SU-DHL-6 (cell line): ENCODE data around the gene OAS3.

ENCODE experiments used
- H2AFZ ChIP-seq: fragments of 200-600 bp; sonication (generic); 2 replicates; pipeline ENCODE4 v1.6.1; 2014; ENCODE audit warnings: low read depth, mild to moderate bottlenecking, moderate library complexity, mixed read lengths, antibody characterized with exemption, low read length; ENCODE audit not compliant: severe bottlenecking
- H3F3A ChIP-seq: fragments of 200-600 bp; shearing (Covaris generic); 2 replicates; pipeline ENCODE4 v1.6.0; 2016; ENCODE audit warnings: antibody characterized with exemption, mild to moderate bottlenecking; ENCODE audit not compliant: insufficient read depth
- H3K27ac ChIP-seq: fragments of 200-600 bp; sonication (generic); 2 replicates; pipeline ENCODE4 v1.5.1; 2016; ENCODE audit warnings: low read depth, mild to moderate bottlenecking, low read length, moderate library complexity, mixed read lengths
- H3K27me3 ChIP-seq: fragments of 200-600 bp; sonication (generic), shearing (Covaris generic); 2 replicates; pipeline ENCODE4 v1.6.0; 2014; ENCODE audit warnings: mild to moderate bottlenecking, low read length
- H3K36me3 ChIP-seq: fragments of 200-600 bp; sonication (generic); 2 replicates; pipeline ENCODE4 v1.6.1; 2014; ENCODE audit warnings: mild to moderate bottlenecking, low read length, mixed read lengths
- H3K4me2 ChIP-seq: fragments of 300-600, 200-600 bp; shearing (Covaris generic), sonication (generic); 2 replicates; pipeline ENCODE4 v1.6.0; 2014; ENCODE audit warnings: low read length, low read depth, mild to moderate bottlenecking; ENCODE audit not compliant: poor library complexity, severe bottlenecking
- H3K4me3 ChIP-seq: fragments of 200-600 bp; sonication (generic); 2 replicates; pipeline ENCODE4 v1.5.1; 2014; ENCODE audit warnings: antibody characterized with exemption, low read length, mild to moderate bottlenecking, mixed read lengths; ENCODE audit not compliant: insufficient read depth, poor library complexity, severe bottlenecking
- H3K79me2 ChIP-seq: fragments of 200-600 bp; sonication (generic); 2 replicates; pipeline ENCODE4 v1.6.1; 2014; ENCODE audit warnings: mild to moderate bottlenecking, low read length, moderate library complexity; ENCODE audit not compliant: insufficient read depth
- H3K9ac ChIP-seq: fragments of 200-600 bp; sonication (generic); 2 replicates; pipeline ENCODE4 v1.7.0; 2014; ENCODE audit warnings: mild to moderate bottlenecking, low read length
- H3K9me2 ChIP-seq: fragments of 200-600 bp; sonication (generic); replicated peaks from 2 replicates; pipeline ENCODE4 v1.6.1; 2014; ENCODE audit warnings: low read length; ENCODE audit not compliant: insufficient read depth
- H3K9me3 ChIP-seq: fragments of 200-600 bp; sonication (generic); 2 replicates; pipeline ENCODE4 v1.6.1; 2014; ENCODE audit warnings: low read length, mixed read lengths; ENCODE audit not compliant: insufficient read depth
- H4K20me1 ChIP-seq: fragments of 200-600 bp; sonication (generic); 2 replicates; pipeline ENCODE4 v1.6.1; 2014; ENCODE audit warnings: low read depth, mild to moderate bottlenecking, antibody characterized with exemption, low read length, moderate library complexity, mixed read lengths
- CTCF ChIP-seq: fragments of 200-600 bp; sonication (generic); IDR thresholded peaks from one replicate; pipeline ENCODE4 v1.5.1; 2017; ENCODE audit warnings: antibody characterized with exemption, mild to moderate bottlenecking, low read length, moderate library complexity; ENCODE audit not compliant: insufficient read depth, poor library complexity, severe bottlenecking
- EZH2phosphoT487 ChIP-seq: fragments of 200-600 bp; sonication (generic), shearing (Covaris generic); conservative IDR thresholded peaks from 2 replicates; pipeline ENCODE4 v1.6.1; 2018; ENCODE audit warnings: mild to moderate bottlenecking, antibody characterized with exemption, low read length, moderate library complexity, mixed read lengths

The OAS3 gene

GRCh38 chr12:112930350-112930749, 7.9 kb upstream of the OAS3 start:
- Histone ChIP-seq H3K9me2 (no peaks in the 10 kb centered on the region), H3K4me2 (no peak overlapping the region), H3K4me3 (no peak overlapping the region), H4K20me1 (no peaks in the 10 kb centered on the region), H3K27me3 (no peaks in the 10 kb centered on the region), H3K79me2 (no peaks in the 10 kb centered on the region), H2AFZ (no peak overlapping the region), H3K27ac (no peak overlapping the region), H3K9ac (no peak overlapping the region), H3K36me3 (no peaks in the 10 kb centered on the region), H3K9me3 (no peaks in the 10 kb centered on the region), H3F3A (no peaks in the 10 kb centered on the region)
- no peak for TF ChIP-seq CTCF
- no peak for TF ChIP-seq EZH2phosphoT487

- no peaks in the 10 kb centered on the region for H3K9me2 ChIP-seq
- H3K9me3 ChIP-seq: no peaks in the 10 kb centered on the region
- TF ChIP-seq CTCF: no peak
- TF ChIP-seq EZH2phosphoT487: no peak
- no peak overlapping the region for H3K4me2 ChIP-seq
- no peaks in the 10 kb centered on the region for H4K20me1 ChIP-seq
- no peaks in the 10 kb centered on the region for H3K27me3 ChIP-seq
- no peak overlapping the region for H3K4me3 ChIP-seq
- no peaks in the 10 kb centered on the region for H3K36me3 ChIP-seq
- no peak overlapping the region for H2AFZ ChIP-seq
- no peaks in the 10 kb centered on the region for H3F3A ChIP-seq
- no peak overlapping the region for H3K27ac ChIP-seq
- H3K9ac ChIP-seq: no peak overlapping the region
- no peaks in the 10 kb centered on the region for H3K79me2 ChIP-seq
These were observed 5.7 kb upstream of the OAS3 start for GRCh38 chr12:112932485-112933128.

GRCh38 chr12:112933129-112933505, 5.2 kb upstream of the OAS3 start:
- Histone ChIP-seq H3K4me2 (no peak overlapping the region), H3K36me3 (no peaks in the 10 kb centered on the region), H3K9ac (no peak overlapping the region), H4K20me1 (no peaks in the 10 kb centered on the region), H2AFZ (no peak overlapping the region), H3K9me3 (no peaks in the 10 kb centered on the region), H3F3A (no peaks in the 10 kb centered on the region), H3K27ac (no peak overlapping the region), H3K79me2 (no peaks in the 10 kb centered on the region), H3K9me2 (no peaks in the 10 kb centered on the region), H3K27me3 (no peaks in the 10 kb centered on the region), H3K4me3 (no peak overlapping the region)
- TF ChIP-seq EZH2phosphoT487 (no peak), CTCF (no peak)
